Sigmoid colon (tissue), 7 donors: Measurements from ENCODE around the gene OR2M7. TPM values are rescaled to one million over a fixed set of nuclear protein-coding genes. Genes with fewer than 3 reads are reported as not detected.

Source experiments
- DNase-seq: peaks from one replicate; pipeline ENCODE4 v3.0.0-alpha.2; 2019
- H3K27ac ChIP-seq, 4 donors: fragments of 200-600 bp; sonication (generic); one replicate each; pipeline ENCODE4 v1.5.1; 2016 to 2019; ENCODE audit warnings: mild to moderate bottlenecking in 1 of 4
- H3K27me3 ChIP-seq, 3 donors: fragments of 200-600 bp; sonication (generic); one replicate each; pipeline ENCODE4 v1.5.1; 2019; ENCODE audit warnings: mild to moderate bottlenecking in 1 of 3
- H3K36me3 ChIP-seq, 4 donors: fragments of 200-600 bp; sonication (generic); one replicate each; pipeline ENCODE4 v1.5.1; 2016 to 2019
- H3K4me1 ChIP-seq, 4 donors: fragments of 200-600 bp; sonication (generic); one replicate each; pipeline ENCODE4 v1.5.1; 2017 to 2019
- H3K4me3 ChIP-seq, 4 donors: fragments of 200-600 bp; sonication (generic); one replicate each; pipeline ENCODE4 v1.5.1; 2017 to 2019; ENCODE audit warnings: mild to moderate bottlenecking in 2 of 4, moderate library complexity in 1 of 4
- H3K9me3 ChIP-seq, 4 donors: fragments of 200-600 bp in 3 of 4; sonication (generic) in 3 of 4; one replicate each; pipeline versions ENCODE4 v1.5.1 to v1.6.1; 2013 to 2019
- EP300 ChIP-seq, 4 donors: sonication (generic); formaldehyde crosslinking; IDR thresholded peaks; one replicate each; pipeline ENCODE4 v1.6.1; 2017; ENCODE audit warnings: antibody characterized with exemption in 4 of 4
- POLR2A ChIP-seq, 2 donors: fragments of 450-650 bp; IDR thresholded peaks; one replicate each; pipeline ENCODE4 v1.6.1; 2016; ENCODE audit warnings: antibody characterized with exemption in 2 of 2, mild to moderate bottlenecking in 2 of 2, moderate library complexity in 2 of 2
- POLR2AphosphoS5 ChIP-seq, 4 donors: sonication (generic); formaldehyde crosslinking; IDR thresholded peaks; one replicate each; pipeline ENCODE4 v1.6.1; 2017; ENCODE audit warnings: antibody characterized with exemption in 4 of 4
- WGBS, 2 donors: extraction: QIAGEN DNeasy Blood & Tissue Kit; methylation state at CpG; one replicate each; pipeline ENCODE4 v1.1.7; 2013; 5-methylcytosine and 5-hydroxymethylcytosine counted together
- intact Hi-C: fragments of 100-400 bp; cut with DNase I; formaldehyde crosslinking; loops from one replicate; pipeline ENCODE4 v1.15.1; 2023
- polyA plus RNA-seq, 3 donors: library from polyadenylated mRNA; stranded (reverse); fragments of 200-250 nt; gene quantifications; one replicate each; pipeline ENCODE4 v1.2.3, GENCODE V29; 2013
- total RNA-seq, 4 donors: library from RNA; depleted of rRNA; stranded (reverse); fragments of >200 nt; gene quantifications; one replicate each; pipeline ENCODE4 v1.1.0, GENCODE V29; 2016
- TF ChIP-seq, protein P1 (sequence below), 4 experiments: fragments of 450-650 bp in 3 of 4; fragments of 200-600 bp in 1 of 4; IDR thresholded peaks; one replicate each; pipeline ENCODE4 v1.5.1; 2016 to 2019; ENCODE audit warnings: antibody characterized with exemption in 4 of 4, mild to moderate bottlenecking in 3 of 4, moderate library complexity in 2 of 4
- donor health status: healthy with polysubstance abuse.
- donor health status: Bipolar disorder and iron deficiency.
- donor health status: healthy.

OR2M7 gene, protein sequence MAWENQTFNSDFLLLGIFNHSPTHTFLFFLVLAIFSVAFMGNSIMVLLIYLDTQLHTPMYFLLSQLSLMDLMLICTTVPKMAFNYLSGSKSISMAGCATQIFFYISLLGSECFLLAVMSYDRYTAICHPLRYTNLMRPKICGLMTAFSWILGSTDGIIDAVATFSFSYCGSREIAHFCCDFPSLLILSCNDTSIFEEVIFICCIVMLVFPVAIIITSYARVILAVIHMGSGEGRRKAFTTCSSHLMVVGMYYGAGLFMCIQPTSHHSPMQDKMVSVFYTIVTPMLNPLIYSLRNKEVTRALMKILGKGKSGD
- total RNA-seq = not detected
- polyA plus RNA-seq = not detected

DNA sequence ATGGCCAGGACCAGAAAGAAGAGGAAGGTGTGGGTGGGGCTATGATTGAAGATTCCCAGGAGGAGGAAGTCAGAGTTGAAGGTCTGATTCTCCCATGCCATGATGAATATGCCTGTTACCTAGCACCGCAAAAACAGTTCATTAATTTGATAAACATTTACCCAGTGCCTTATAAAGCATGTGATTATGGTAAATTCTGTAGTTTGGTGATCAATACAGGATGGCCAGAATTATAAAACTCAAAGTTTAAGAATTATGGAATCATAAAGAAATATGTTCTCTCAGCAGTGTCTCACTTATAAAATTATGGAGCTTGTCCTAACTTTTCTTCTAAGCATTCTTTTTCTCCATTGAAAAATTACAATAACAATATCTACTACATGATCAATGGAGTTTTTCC is at the start of gene OR2M7:
Gene OR2M7 (minus strand): TSS at position 101 of the 400 bp plus-strand sequence. CDS start 0 bp downstream, at position 101.
- no peak for DNase-seq
- Histone ChIP-seq H3K4me3 (no peak within 1 kb of the TSS), H3K27ac (no peak within 1 kb of the TSS), H3K9me3 (no peaks in the 10 kb centered on the region), H3K4me1 (no peaks in the 10 kb centered on the region), H3K27me3 (no peaks in the 10 kb centered on the region), H3K36me3 (no peaks in the 10 kb centered on the region)
- WGBS, 2 donors = 91 to 93% methylated on average over 1 of the region's 1 CpG
- no peak for TF ChIP-seq POLR2AphosphoS5 (IDR thresholded peaks at IDR 0.05)
- no peak for TF ChIP-seq POLR2A (IDR thresholded peaks at IDR 0.05)
- TF ChIP-seq, protein P1, sequence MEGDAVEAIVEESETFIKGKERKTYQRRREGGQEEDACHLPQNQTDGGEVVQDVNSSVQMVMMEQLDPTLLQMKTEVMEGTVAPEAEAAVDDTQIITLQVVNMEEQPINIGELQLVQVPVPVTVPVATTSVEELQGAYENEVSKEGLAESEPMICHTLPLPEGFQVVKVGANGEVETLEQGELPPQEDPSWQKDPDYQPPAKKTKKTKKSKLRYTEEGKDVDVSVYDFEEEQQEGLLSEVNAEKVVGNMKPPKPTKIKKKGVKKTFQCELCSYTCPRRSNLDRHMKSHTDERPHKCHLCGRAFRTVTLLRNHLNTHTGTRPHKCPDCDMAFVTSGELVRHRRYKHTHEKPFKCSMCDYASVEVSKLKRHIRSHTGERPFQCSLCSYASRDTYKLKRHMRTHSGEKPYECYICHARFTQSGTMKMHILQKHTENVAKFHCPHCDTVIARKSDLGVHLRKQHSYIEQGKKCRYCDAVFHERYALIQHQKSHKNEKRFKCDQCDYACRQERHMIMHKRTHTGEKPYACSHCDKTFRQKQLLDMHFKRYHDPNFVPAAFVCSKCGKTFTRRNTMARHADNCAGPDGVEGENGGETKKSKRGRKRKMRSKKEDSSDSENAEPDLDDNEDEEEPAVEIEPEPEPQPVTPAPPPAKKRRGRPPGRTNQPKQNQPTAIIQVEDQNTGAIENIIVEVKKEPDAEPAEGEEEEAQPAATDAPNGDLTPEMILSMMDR (IDR thresholded peaks at IDR 0.05) = no peak
- TF ChIP-seq EP300 (IDR thresholded peaks at IDR 0.05) = no peak
- intact Hi-C loops = no loop called here

DNA sequence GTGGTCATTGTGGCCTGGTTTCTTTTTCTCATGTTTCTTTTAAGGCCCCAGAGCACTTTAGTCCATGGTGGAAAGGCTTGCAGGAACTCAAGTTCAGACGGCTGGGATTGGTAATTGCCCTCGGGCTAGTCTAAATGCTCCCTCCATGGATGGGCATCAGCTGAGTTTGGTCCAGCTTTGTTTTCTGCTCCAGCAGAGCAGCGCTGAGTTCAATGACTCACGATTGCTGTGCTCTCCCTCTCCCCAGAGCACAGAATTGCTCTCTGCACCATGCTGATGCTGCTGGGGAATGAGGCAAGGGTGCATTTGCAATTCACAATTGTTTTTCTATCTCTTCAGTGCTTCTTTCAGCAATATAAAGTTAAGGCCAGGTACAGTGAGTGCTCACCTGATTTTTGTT is 49.4 kb upstream of the OR2M7 start:
- 78 to 82% methylated on average over 4 of the region's 4 CpGs for WGBS, 2 donors
- no peaks in the 10 kb centered on the region for H3K36me3 ChIP-seq
- H3K4me3 ChIP-seq = no peak overlapping the region
- H3K9me3 ChIP-seq = no peaks in the 10 kb centered on the region
- intact Hi-C loops = no loop called here
- no peak overlapping the region for H3K27ac ChIP-seq
- no peak for DNase-seq
- H3K4me1 ChIP-seq = no peaks in the 10 kb centered on the region
- H3K27me3 ChIP-seq = no peaks in the 10 kb centered on the region
- no peak for TF ChIP-seq EP300 (IDR thresholded peaks at IDR 0.05)
- TF ChIP-seq POLR2AphosphoS5 (IDR thresholded peaks at IDR 0.05) = no peak
- TF ChIP-seq, protein P1 (IDR thresholded peaks at IDR 0.05) = no peak
- no peak for TF ChIP-seq POLR2A (IDR thresholded peaks at IDR 0.05)

DNA sequence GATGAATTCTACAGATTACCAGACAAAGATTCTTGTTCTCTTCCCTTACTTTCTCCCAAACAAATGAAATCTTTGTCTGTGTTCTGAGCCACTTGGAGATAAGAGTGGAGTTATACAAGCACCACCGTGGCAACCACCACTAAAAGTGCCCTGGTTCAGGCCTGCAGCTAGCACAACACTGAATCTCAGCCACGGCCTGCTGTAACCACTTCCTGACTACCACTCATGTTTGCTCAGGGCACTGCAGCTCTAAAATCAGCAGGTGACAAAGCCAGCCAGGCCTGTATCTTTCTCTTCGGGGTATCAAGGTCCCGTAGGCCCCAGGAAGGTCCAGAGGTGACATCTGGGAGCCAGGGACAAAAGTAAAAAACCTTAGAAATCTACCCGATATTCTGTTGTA is 48.0 kb upstream of the OR2M7 start:
- Histone ChIP-seq H3K9me3 (no peaks in the 10 kb centered on the region), H3K27me3 (no peaks in the 10 kb centered on the region), H3K4me1 (no peaks in the 10 kb centered on the region), H3K4me3 (no peak overlapping the region), H3K27ac (no peak overlapping the region), H3K36me3 (no peaks in the 10 kb centered on the region)
- TF ChIP-seq, protein P1 (IDR thresholded peaks at IDR 0.05) = no peak
- TF ChIP-seq POLR2AphosphoS5 (IDR thresholded peaks at IDR 0.05) (no peak), POLR2A (IDR thresholded peaks at IDR 0.05) (no peak), EP300 (IDR thresholded peaks at IDR 0.05) (no peak)
- intact Hi-C loops = no loop called here
- no peak for DNase-seq
- WGBS, 2 donors = 53 to 79% methylated on average over 5 of the region's 5 CpGs

DNA sequence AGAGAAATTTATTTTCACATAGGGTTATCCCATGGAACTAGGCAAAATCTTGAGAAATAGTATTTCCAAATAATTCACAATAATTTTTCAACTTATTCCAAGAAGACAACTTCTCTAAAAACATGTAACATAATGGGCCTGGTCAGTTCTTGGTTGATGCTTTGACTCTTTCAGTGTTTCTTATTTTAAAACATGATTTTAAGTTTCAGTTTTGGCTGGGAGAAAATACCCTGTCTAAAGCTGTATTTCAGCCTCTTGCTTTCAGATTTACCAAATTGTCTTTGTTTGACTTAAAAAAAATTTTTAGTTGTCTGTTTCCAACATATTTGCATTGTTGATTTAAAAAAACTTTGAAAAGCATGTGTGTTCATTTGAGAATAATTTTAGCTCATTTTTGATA is 42.2 kb upstream of the OR2M7 start:
- intact Hi-C loops = no loop called here
- no peak overlapping the region for H3K4me3 ChIP-seq
- no peaks in the 10 kb centered on the region for H3K27me3 ChIP-seq
- no peaks in the 10 kb centered on the region for H3K36me3 ChIP-seq
- no peak overlapping the region for H3K27ac ChIP-seq
- H3K9me3 ChIP-seq = no peaks in the 10 kb centered on the region
- no peaks in the 10 kb centered on the region for H3K4me1 ChIP-seq
- TF ChIP-seq POLR2A (IDR thresholded peaks at IDR 0.05) (no peak), EP300 (IDR thresholded peaks at IDR 0.05) (no peak), POLR2AphosphoS5 (IDR thresholded peaks at IDR 0.05) (no peak)
- TF ChIP-seq, protein P1 (IDR thresholded peaks at IDR 0.05) = no peak
- no peak for DNase-seq
